Activated B cell treated with CpG ODN at 0.5 μM for 24 hours (primary cell): ENCODE measurements around the gene MED26. TPM values are rescaled to one million over a fixed set of nuclear protein-coding genes. Genes with fewer than 3 reads are reported as not detected.
"Not testable (repeated sequence)": the region's sequence is repeated elsewhere in the genome, so short reads cannot be mapped to it uniquely, and the experiment has no call there.

ENCODE experiments used
- ATAC-seq: fragments of 200-7000 bp; cut with Tn5 transposase; one replicate; pipeline ENCODE4 v1.10.0; 2021; ENCODE audit warnings: low read depth, mild to moderate bottlenecking, moderate library complexity
- CTCF ChIA-PET: fragments of 350-600 bp; sonication (Branson Sonifier 250); formaldehyde crosslinking; loops from one replicate; lab custom pipeline; 2021; ENCODE audit warnings: antibody characterized with exemption; lab: Charles Lee
- POLR2A ChIA-PET: fragments of 350-600 bp; sonication (Branson Sonifier 250); formaldehyde crosslinking; loops from one replicate; lab custom pipeline; 2021; ENCODE audit warnings: antibody characterized with exemption; lab: Charles Lee
- DNase-seq: peaks from one replicate; pipeline ENCODE4 v3.0.0; 2022
- H3K27ac Mint-ChIP-seq: one replicate; pipeline ENCODE4 v1.8.0; 2020; ENCODE audit warnings: mixed read lengths
- H3K27me3 Mint-ChIP-seq: one replicate; pipeline ENCODE4 v1.8.0; 2021; ENCODE audit warnings: mixed read lengths
- H3K36me3 Mint-ChIP-seq: one replicate; pipeline ENCODE4 v1.8.0; 2021; ENCODE audit warnings: low read depth, mixed read lengths
- H3K4me1 Mint-ChIP-seq: one replicate; pipeline ENCODE4 v1.8.0; 2021; ENCODE audit warnings: mixed read lengths
- H3K4me3 Mint-ChIP-seq: one replicate; pipeline ENCODE4 v1.8.0; 2020; ENCODE audit warnings: mild to moderate bottlenecking, mixed read lengths
- H3K9me3 Mint-ChIP-seq: one replicate; pipeline ENCODE4 v1.8.0; 2020; ENCODE audit warnings: mixed read lengths
- CTCF ChIP-seq: fragments of 200-600 bp; IDR thresholded peaks from one replicate; pipeline ENCODE4 v1.8.0; 2022; ENCODE audit warnings: antibody characterized with exemption, mild to moderate bottlenecking
- intact Hi-C: fragments of 100-400 bp; cut with micrococcal nuclease; formaldehyde crosslinking; loops from one replicate; pipeline ENCODE4 v1.15.1; 2024
- total RNA-seq: library from RNA; stranded (reverse); gene quantifications from 2 replicates; pipeline ENCODE4 v1.2.3, GENCODE V29; 2022

The MED26 gene
- total RNA-seq = 32.0 and 36.1 TPM in 2 replicates

GRCh38 chr19:16628183-16628983 is at the start of gene MED26:
TSS of gene MED26 (minus strand) at chr19:16628204. CDS start at chr19:16627943, 261 bp downstream.
- peaks cover 51% of the 10 kb centered on the region for H3K4me1 Mint-ChIP-seq
- H3K9me3 Mint-ChIP-seq = no peaks in the 10 kb centered on the region
- POLR2A ChIA-PET = interaction anchor here (0.5 to 11.4 kb wide), 10 partner anchors 32 to 529 kb away, joined by 3 to 242 read pairs (median 4); partner anchors contain the start of genes C19orf44, CALR3, SLC35E1 and SMIM7

GRCh38 chr19:16677055-16677454 is 49.1 kb upstream of the MED26 start:
- H3K27me3 Mint-ChIP-seq = no peaks in the 10 kb centered on the region
- H3K27ac Mint-ChIP-seq = no peak overlapping the region
- ChIA-PET CTCF (no interaction called here), POLR2A (no interaction called here)
- DNase-seq (no peak), ATAC-seq (no peak)
- H3K36me3 Mint-ChIP-seq = peaks cover 19% of the 10 kb centered on the region
- H3K9me3 Mint-ChIP-seq = peaks cover 8% of the 10 kb centered on the region
- no peaks in the 10 kb centered on the region for H3K4me1 Mint-ChIP-seq
- intact Hi-C loops = no loop called here
- no peak for TF ChIP-seq CTCF
- H3K4me3 Mint-ChIP-seq = no peak overlapping the region

More at GRCh38 chr19:16628183-16628983, at the start of gene MED26:
- ATAC-seq (peak; percentile 94), DNase-seq (peak; percentile 93)
- Mint-ChIP-seq H3K27ac (peak within 1 kb of the TSS; percentile 94), H3K27me3 (no peaks in the 10 kb centered on the region), H3K36me3 (peaks cover 51% of the 10 kb centered on the region), H3K4me3 (peak within 1 kb of the TSS; percentile 98)
- intact Hi-C loops = loop anchor here (1.0 to 10.0 kb wide), 9 partner anchors 18 to 431 kb away; partner anchors contain the start of genes AP1M1, C19orf44, CALR3 and CHERP
- no peak for TF ChIP-seq CTCF
- CTCF ChIA-PET = interaction anchor here (1.1 to 2.3 kb wide), 6 partner anchors 31 to 100 kb away, joined by 3 to 7 read pairs (median 4); partner anchors contain the start of gene SMIM7

- Mint-ChIP-seq H3K4me3 (no peak overlapping the region), H3K36me3 (peaks cover 14% of the 10 kb centered on the region), H3K27ac (no peak overlapping the region), H3K9me3 (peaks cover 1% of the 10 kb centered on the region), H3K27me3 (no peaks in the 10 kb centered on the region), H3K4me1 (no peaks in the 10 kb centered on the region)
- ATAC-seq = no peak
- ChIA-PET CTCF (no interaction called here), POLR2A (no interaction called here)
- TF ChIP-seq CTCF = no peak
- intact Hi-C loops = no loop called here
- no peak for DNase-seq
Observed at GRCh38 chr19:16676101-16676798, 48.2 kb upstream of the MED26 start.

- H3K9me3 Mint-ChIP-seq, ATAC-seq, CTCF ChIA-PET, H3K4me1 Mint-ChIP-seq, H3K27ac Mint-ChIP-seq, intact Hi-C loops, H3K4me3 Mint-ChIP-seq, H3K36me3 Mint-ChIP-seq, H3K27me3 Mint-ChIP-seq, DNase-seq: not testable (repeated sequence)
- POLR2A ChIA-PET = interaction anchor here (1.5 kb wide), 1 partner anchor 13 kb away, joined by 5 read pairs; the partner anchor contains the start of gene TMEM38A
Observed at GRCh38 chr19:16673839-16674238, 45.8 kb upstream of the MED26 start.

GRCh38 chr19:16673231-16673630 is 45.2 kb upstream of the MED26 start:
- Mint-ChIP-seq H3K4me1 (no peaks in the 10 kb centered on the region), H3K9me3 (no peaks in the 10 kb centered on the region), H3K27me3 (no peaks in the 10 kb centered on the region), H3K36me3 (peaks cover 2% of the 10 kb centered on the region), H3K27ac (no peak overlapping the region), H3K4me3 (no peak overlapping the region)
- POLR2A ChIA-PET = interaction anchor here (1.5 kb wide), 1 partner anchor 12 kb away, joined by 5 read pairs; the partner anchor contains the start of gene TMEM38A
- TF ChIP-seq CTCF = no peak
- ATAC-seq (no peak), DNase-seq (no peak)
- CTCF ChIA-PET = no interaction called here
- intact Hi-C loops = no loop called here
